K562 (cell line): ENCODE data around the gene MYLK3. TPM values are rescaled to one million over a fixed set of nuclear protein-coding genes. Genes with fewer than 3 reads are reported as not detected.

ENCODE experiments used
- EP300 ChIP-seq: IDR thresholded peaks from 2 replicates; pipeline ENCODE4 v1.6.1; 2012; ENCODE audit warnings: low read length, improper control_type of control experiment
- FUS ChIP-seq: fragments of 200-400 bp; formaldehyde crosslinking; optimal IDR thresholded peaks from 2 replicates; pipeline ENCODE3; 2017; ENCODE audit warnings: low read depth, low read length
- GATAD2A ChIP-seq: fragments of 450-650 bp; IDR thresholded peaks from 2 replicates; pipeline ENCODE4 v1.6.1; 2017
- MTA1 ChIP-seq: fragments of 450-650 bp; IDR thresholded peaks from 2 replicates; pipeline ENCODE4 v1.6.1; 2017; ENCODE audit warnings: borderline replicate concordance
- PHB ChIP-seq: fragments of 250-450 bp; sonication (Bioruptor Pico); IDR thresholded peaks from 2 replicates; pipeline ENCODE4 v1.5.0; 2021
- RAD21 ChIP-seq, 2 experiments: fragments of 250-450 bp in 1 of 2; fragments of 450-650 bp in 1 of 2; sonication (Bioruptor Pico) in 1 of 2; formaldehyde crosslinking in 1 of 2; IDR thresholded peaks in 1 of 2; conservative IDR thresholded peaks in 1 of 2; 2 replicates each; pipeline versions ENCODE4 v1.4.0 to v1.8.0; 2020 to 2022; ENCODE audit warnings: mild to moderate bottlenecking in 2 of 2, moderate library complexity in 1 of 2
- SMAD4 ChIP-seq: fragments of 250-450 bp; sonication (Bioruptor Pico); conservative IDR thresholded peaks from 2 replicates; pipeline ENCODE4 v1.8.0; 2021; ENCODE audit warnings: inconsistent platforms, mild to moderate bottlenecking, moderate library complexity
- TAF9B ChIP-seq: fragments of 450-650 bp; IDR thresholded peaks from 2 replicates; pipeline ENCODE4 v1.6.1; 2018; ENCODE audit warnings: mild to moderate bottlenecking; ENCODE audit not compliant: partially characterized antibody
- ZEB2 ChIP-seq: fragments of 450-650 bp; IDR thresholded peaks from 2 replicates; pipeline ENCODE4 v1.6.1; 2016
- ZNF76 ChIP-seq: fragments of 250-450 bp; sonication (Bioruptor Pico); IDR thresholded peaks from 2 replicates; pipeline ENCODE4 v1.4.0; 2020; ENCODE audit warnings: mild to moderate bottlenecking, moderate library complexity, borderline replicate concordance
- polyA plus RNA-seq, 8 experiments: library from polyadenylated mRNA; depleted of rRNA in 4 of 8; stranded (reverse) in 5 of 8; unstranded in 3 of 8; fragments of >200 nt; fragmentation: Nextera tagmentation in 2 of 8; fragmentation: Illumina TruSeq in 1 of 8; extraction: Ambion mirVana in 2 of 8; extraction: Trizol in 1 of 8; gene quantifications; 2 replicates each; pipeline versions ENCODE4 v1.2.1 to v1.2.3, GENCODE V29; 2011 to 2014; ENCODE audit warnings: inconsistent platforms in 1 of 8, missing spikeins in 1 of 8
- total RNA-seq, 7 experiments: library from RNA; depleted of rRNA in 6 of 7; stranded (reverse); fragments of >200 nt in 6 of 7; fragmentation: Illumina TruSeq in 2 of 7; extraction: Trizol in 2 of 7; gene quantifications; 2 replicates each; pipeline versions ENCODE4 v1.2.1 to v1.2.3, GENCODE V29; 2011 to 2021; ENCODE audit warnings: low replicate concordance in 1 of 7
- TF ChIP-seq, protein P1 (sequence below): IDR thresholded peaks from 2 replicates; pipeline ENCODE4 v1.6.1; 2014; ENCODE audit warnings: antibody characterized with exemption
- TF ChIP-seq, protein P2 (sequence below): fragments of 200-400 bp; formaldehyde crosslinking; IDR thresholded peaks from 2 replicates; pipeline ENCODE4 v1.6.1; 2017; ENCODE audit warnings: mild to moderate bottlenecking, low read depth, low read length, moderate library complexity
- TF ChIP-seq, protein P3 (sequence below): fragments of 250-450 bp; sonication (Bioruptor Pico); IDR thresholded peaks from 2 replicates; pipeline ENCODE4 v1.4.0; 2020; ENCODE audit warnings: mild to moderate bottlenecking, moderate library complexity
- TF ChIP-seq, protein P4 (sequence below): sonication (generic); formaldehyde crosslinking; IDR thresholded peaks from 2 replicates; pipeline ENCODE4 v1.8.0; 2022; ENCODE audit warnings: missing genetic modification reagents, mild to moderate bottlenecking, borderline replicate concordance
- TF ChIP-seq, protein P5 (sequence below): fragments of 450-650 bp; formaldehyde crosslinking; IDR thresholded peaks from 2 replicates; pipeline ENCODE4 v1.4.0; 2020; ENCODE audit warnings: mild to moderate bottlenecking, moderate library complexity
- TF ChIP-seq, protein P6 (sequence below): sonication (generic); formaldehyde crosslinking; IDR thresholded peaks from 2 replicates; pipeline ENCODE4 v1.4.0; 2020; ENCODE audit warnings: mild to moderate bottlenecking, missing genetic modification reagents

Gene MYLK3
- total and polyA plus RNA-seq, 9 of the 15 experiments (the other 6 are each of a cell fraction or from before 2014, with no cell fraction given) = 0.69 to 10.7 (median 4.7) TPM

DNA sequence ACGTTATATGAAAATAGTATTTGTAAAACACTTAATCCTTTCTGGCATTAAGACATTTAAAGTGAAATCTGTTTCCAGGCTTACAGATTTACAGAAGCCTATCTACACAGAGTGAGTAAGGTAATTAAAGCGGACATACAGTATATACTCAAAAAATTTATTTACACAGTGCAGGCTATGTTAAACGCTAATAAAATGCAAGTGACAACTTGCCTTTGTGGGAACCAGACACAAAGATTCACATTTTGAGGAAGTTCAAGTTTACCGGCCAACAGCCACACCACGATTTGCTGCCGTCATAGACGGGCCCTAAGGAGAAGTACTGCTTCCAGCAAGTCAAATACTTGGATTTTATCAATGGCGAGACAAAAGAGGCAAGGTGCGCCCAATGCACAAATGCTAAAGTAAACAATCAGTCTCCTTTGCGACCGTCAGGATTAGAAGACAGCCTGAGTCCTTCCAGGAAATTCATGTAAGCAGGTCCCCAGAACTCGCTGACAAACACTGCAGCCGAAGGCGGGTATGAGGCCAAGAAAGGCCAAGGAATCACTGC lies 60.0 kb downstream of the MYLK3 start (continued):
- TF ChIP-seq, protein P1, sequence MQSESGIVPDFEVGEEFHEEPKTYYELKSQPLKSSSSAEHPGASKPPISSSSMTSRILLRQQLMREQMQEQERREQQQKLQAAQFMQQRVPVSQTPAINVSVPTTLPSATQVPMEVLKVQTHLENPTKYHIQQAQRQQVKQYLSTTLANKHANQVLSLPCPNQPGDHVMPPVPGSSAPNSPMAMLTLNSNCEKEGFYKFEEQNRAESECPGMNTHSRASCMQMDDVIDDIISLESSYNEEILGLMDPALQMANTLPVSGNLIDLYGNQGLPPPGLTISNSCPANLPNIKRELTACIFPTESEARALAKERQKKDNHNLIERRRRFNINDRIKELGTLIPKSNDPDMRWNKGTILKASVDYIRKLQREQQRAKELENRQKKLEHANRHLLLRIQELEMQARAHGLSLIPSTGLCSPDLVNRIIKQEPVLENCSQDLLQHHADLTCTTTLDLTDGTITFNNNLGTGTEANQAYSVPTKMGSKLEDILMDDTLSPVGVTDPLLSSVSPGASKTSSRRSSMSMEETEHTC = no peak
- TF ChIP-seq, protein P2, sequence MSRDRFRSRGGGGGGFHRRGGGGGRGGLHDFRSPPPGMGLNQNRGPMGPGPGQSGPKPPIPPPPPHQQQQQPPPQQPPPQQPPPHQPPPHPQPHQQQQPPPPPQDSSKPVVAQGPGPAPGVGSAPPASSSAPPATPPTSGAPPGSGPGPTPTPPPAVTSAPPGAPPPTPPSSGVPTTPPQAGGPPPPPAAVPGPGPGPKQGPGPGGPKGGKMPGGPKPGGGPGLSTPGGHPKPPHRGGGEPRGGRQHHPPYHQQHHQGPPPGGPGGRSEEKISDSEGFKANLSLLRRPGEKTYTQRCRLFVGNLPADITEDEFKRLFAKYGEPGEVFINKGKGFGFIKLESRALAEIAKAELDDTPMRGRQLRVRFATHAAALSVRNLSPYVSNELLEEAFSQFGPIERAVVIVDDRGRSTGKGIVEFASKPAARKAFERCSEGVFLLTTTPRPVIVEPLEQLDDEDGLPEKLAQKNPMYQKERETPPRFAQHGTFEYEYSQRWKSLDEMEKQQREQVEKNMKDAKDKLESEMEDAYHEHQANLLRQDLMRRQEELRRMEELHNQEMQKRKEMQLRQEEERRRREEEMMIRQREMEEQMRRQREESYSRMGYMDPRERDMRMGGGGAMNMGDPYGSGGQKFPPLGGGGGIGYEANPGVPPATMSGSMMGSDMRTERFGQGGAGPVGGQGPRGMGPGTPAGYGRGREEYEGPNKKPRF = no peak
- TF ChIP-seq GATAD2A (no peak), SMAD4 (peak; percentile 45; the same call in 1 of the 2 replicates), EP300 (peak; percentile 3; the same call in 1 of the 2 replicates), PHB (CRISPR knock-in tag) (no peak), TAF9B (no peak), FUS (no peak), RAD21 (CRISPR knock-in tag; conservative IDR thresholded peaks at IDR 0.05 in 1 of 2, IDR thresholded peaks at IDR 0.05 in 1 of 2) (peak in 1 of 2 experiments; percentile 36; a peak in 2 of 4 replicates), ZNF76 (CRISPR knock-in tag) (no peak), ZEB2 (no peak; the same call in 1 of the 2 replicates), MTA1 (peak; percentile 19; the same call in 1 of the 2 replicates)
- TF ChIP-seq, protein P3, sequence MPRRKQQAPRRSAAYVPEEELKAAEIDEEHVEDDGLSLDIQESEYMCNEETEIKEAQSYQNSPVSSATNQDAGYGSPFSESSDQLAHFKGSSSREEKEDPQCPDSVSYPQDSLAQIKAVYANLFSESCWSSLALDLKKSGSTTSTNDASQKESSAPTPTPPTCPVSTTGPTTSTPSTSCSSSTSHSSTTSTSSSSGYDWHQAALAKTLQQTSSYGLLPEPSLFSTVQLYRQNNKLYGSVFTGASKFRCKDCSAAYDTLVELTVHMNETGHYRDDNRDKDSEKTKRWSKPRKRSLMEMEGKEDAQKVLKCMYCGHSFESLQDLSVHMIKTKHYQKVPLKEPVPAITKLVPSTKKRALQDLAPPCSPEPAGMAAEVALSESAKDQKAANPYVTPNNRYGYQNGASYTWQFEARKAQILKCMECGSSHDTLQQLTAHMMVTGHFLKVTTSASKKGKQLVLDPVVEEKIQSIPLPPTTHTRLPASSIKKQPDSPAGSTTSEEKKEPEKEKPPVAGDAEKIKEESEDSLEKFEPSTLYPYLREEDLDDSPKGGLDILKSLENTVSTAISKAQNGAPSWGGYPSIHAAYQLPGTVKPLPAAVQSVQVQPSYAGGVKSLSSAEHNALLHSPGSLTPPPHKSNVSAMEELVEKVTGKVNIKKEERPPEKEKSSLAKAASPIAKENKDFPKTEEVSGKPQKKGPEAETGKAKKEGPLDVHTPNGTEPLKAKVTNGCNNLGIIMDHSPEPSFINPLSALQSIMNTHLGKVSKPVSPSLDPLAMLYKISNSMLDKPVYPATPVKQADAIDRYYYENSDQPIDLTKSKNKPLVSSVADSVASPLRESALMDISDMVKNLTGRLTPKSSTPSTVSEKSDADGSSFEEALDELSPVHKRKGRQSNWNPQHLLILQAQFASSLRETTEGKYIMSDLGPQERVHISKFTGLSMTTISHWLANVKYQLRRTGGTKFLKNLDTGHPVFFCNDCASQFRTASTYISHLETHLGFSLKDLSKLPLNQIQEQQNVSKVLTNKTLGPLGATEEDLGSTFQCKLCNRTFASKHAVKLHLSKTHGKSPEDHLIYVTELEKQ = no peak
- TF ChIP-seq, protein P4, sequence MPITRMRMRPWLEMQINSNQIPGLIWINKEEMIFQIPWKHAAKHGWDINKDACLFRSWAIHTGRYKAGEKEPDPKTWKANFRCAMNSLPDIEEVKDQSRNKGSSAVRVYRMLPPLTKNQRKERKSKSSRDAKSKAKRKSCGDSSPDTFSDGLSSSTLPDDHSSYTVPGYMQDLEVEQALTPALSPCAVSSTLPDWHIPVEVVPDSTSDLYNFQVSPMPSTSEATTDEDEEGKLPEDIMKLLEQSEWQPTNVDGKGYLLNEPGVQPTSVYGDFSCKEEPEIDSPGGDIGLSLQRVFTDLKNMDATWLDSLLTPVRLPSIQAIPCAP (CRISPR knock-in tag) = no peak
- TF ChIP-seq, protein P5, sequence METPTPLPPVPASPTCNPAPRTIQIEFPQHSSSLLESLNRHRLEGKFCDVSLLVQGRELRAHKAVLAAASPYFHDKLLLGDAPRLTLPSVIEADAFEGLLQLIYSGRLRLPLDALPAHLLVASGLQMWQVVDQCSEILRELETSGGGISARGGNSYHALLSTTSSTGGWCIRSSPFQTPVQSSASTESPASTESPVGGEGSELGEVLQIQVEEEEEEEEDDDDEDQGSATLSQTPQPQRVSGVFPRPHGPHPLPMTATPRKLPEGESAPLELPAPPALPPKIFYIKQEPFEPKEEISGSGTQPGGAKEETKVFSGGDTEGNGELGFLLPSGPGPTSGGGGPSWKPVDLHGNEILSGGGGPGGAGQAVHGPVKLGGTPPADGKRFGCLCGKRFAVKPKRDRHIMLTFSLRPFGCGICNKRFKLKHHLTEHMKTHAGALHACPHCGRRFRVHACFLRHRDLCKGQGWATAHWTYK (CRISPR knock-in tag) = no peak
- TF ChIP-seq, protein P6, sequence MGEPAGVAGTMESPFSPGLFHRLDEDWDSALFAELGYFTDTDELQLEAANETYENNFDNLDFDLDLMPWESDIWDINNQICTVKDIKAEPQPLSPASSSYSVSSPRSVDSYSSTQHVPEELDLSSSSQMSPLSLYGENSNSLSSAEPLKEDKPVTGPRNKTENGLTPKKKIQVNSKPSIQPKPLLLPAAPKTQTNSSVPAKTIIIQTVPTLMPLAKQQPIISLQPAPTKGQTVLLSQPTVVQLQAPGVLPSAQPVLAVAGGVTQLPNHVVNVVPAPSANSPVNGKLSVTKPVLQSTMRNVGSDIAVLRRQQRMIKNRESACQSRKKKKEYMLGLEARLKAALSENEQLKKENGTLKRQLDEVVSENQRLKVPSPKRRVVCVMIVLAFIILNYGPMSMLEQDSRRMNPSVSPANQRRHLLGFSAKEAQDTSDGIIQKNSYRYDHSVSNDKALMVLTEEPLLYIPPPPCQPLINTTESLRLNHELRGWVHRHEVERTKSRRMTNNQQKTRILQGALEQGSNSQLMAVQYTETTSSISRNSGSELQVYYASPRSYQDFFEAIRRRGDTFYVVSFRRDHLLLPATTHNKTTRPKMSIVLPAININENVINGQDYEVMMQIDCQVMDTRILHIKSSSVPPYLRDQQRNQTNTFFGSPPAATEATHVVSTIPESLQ (CRISPR knock-in tag) = no peak
